ENCODE measurements around the gene BMPR1A. TPM values are rescaled to one million over a fixed set of nuclear protein-coding genes. Genes with fewer than 3 reads are reported as not detected.

BMPR1A gene
- total and polyA plus RNA-seq, 2 of the 13 experiments (the other 11 are each of a cell fraction or from before 2014, with no cell fraction given), result 17.8 to 44.2 TPM

GRCh38 chr10:86888585-86889381, 132.4 kb downstream of the BMPR1A start (continued):
- TF ChIP-seq ZNF264 (CRISPR knock-in tag; IDR thresholded peaks at IDR 0.05) (no peak), CCAR2 (optimal IDR thresholded peaks at IDR 0.05; ENCODE audit: low read depth, low read length) (no peak), USF2 (IDR thresholded peaks at IDR 0.05; ENCODE audit: low read depth, low read length) (no peak), USF2 (CRISPR knock-in tag; IDR thresholded peaks at IDR 0.05; ENCODE audit: borderline replicate concordance) (no peak), TERF1 (CRISPR knock-in tag; IDR thresholded peaks at IDR 0.05) (no peak)

- intact Hi-C loops (cut with micrococcal nuclease; ENCODE audit: unreplicated experiment), result no loop called here
- Histone ChIP-seq H3K27ac (ENCODE audit: extremely low read length, insufficient read depth, low read length) (no peak overlapping the region), H3K27me3 (ENCODE audit: control insufficient read depth in 1 of 2, insufficient read depth in 2 of 2, low read length in 2 of 2) (no peaks in the 10 kb centered on the region), H3K4me2 (ENCODE audit: low read depth, low read length) (no peak overlapping the region), H3K79me2 (ENCODE audit: insufficient read depth, low read length) (no peaks in the 10 kb centered on the region), H4K20me1 (ENCODE audit: insufficient read depth, low read length) (no peaks in the 10 kb centered on the region), H3K9me3 (ENCODE audit: low read length) (no peaks in the 10 kb centered on the region), H3K4me1 (ENCODE audit: insufficient read depth, low read length) (no peaks in the 10 kb centered on the region), H2AFZ (ENCODE audit: low read length) (no peak overlapping the region), H3K9ac (ENCODE audit: insufficient read depth, low read depth, low read length) (no peak overlapping the region), H3K4me3 (replicated peaks in 1 of 3; ENCODE audit: insufficient read depth in 1 of 3, low read depth in 2 of 3, low read length in 3 of 3) (no peak overlapping the region), H3K36me3 (replicated peaks in 1 of 2; ENCODE audit: control insufficient read depth in 1 of 2, insufficient read depth in 2 of 2, low read length in 2 of 2) (peaks cover 2 to 31% of the 10 kb centered on the region in 2 experiments; a peak in 2 of 5 replicates)
- in situ Hi-C loops (cut with HindIII; ENCODE audit: extremely low pct_ligation_motif_present, low pct_unique_long_range_greater_than_20kb), result no loop called here
- no peak for FAIRE-seq
- no peak for DNase-seq (ENCODE audit: low spot score)
- ChIA-PET CTCF (ENCODE audit: low intra/inter-chr PET ratio, low total read pairs) (no interaction called here), POLR2A (interaction anchor here (1.0 kb wide), 1 partner anchor 133 kb away, joined by 3 read pairs; no protein-coding TSS in a partner anchor)
- BruUV-seq (replicated peaks), result no TSS peak
- 98% methylated on average over 3 of the region's 3 CpGs for WGBS (ENCODE audit: low lambda C conversion rate)
- no peak for ATAC-seq
- TF ChIP-seq ZBTB44 (CRISPR knock-in tag; IDR thresholded peaks at IDR 0.05), result no peak
- TF ChIP-seq PRDM10 (CRISPR knock-in tag; IDR thresholded peaks at IDR 0.05; ENCODE audit: low read depth), result no peak
- no peak for TF ChIP-seq JUN (CRISPR knock-in tag; IDR thresholded peaks at IDR 0.05)
These were observed 133.6 kb downstream of the BMPR1A start for GRCh38 chr10:86889997-86890396.

Measured in HepG2 (cell line).